Measurements from ENCODE around the gene NAV2.

DNA sequence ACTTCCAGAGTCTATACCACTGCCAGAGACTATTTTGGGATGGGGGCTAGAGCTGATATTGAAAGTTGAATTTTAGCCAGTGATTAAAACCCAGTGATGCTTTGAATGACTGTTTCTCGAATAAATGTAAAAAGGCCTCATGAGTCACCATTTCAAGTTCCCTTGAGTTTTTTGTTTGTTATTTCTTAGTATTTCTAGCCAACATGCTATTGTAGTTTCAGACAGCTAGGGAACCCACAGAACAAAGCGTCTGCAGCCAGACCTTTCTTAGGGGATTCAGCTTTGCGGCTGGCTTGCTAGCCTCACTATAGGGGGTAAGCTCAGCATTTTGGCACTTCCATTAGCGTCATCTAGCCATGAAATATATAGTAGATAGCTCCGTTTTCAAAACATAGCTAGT is 381.1 kb downstream of the NAV2 start:
- TF ChIP-seq, protein P1, sequence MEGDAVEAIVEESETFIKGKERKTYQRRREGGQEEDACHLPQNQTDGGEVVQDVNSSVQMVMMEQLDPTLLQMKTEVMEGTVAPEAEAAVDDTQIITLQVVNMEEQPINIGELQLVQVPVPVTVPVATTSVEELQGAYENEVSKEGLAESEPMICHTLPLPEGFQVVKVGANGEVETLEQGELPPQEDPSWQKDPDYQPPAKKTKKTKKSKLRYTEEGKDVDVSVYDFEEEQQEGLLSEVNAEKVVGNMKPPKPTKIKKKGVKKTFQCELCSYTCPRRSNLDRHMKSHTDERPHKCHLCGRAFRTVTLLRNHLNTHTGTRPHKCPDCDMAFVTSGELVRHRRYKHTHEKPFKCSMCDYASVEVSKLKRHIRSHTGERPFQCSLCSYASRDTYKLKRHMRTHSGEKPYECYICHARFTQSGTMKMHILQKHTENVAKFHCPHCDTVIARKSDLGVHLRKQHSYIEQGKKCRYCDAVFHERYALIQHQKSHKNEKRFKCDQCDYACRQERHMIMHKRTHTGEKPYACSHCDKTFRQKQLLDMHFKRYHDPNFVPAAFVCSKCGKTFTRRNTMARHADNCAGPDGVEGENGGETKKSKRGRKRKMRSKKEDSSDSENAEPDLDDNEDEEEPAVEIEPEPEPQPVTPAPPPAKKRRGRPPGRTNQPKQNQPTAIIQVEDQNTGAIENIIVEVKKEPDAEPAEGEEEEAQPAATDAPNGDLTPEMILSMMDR (IDR thresholded peaks at IDR 0.05) = no peak
- no peak for TF ChIP-seq SIN3A (IDR thresholded peaks at IDR 0.05; ENCODE audit: borderline replicate concordance, insufficient read depth, low read depth, low read length)
